PC-3 (cell line): ENCODE data around the gene NDUFAF8. TPM values are rescaled to one million over a fixed set of nuclear protein-coding genes. Genes with fewer than 3 reads are reported as not detected.

Experiments
- ATAC-seq: fragments of 200-7000 bp; cut with Tn5 transposase; 2 replicates; pipeline ENCODE4 v1.9.1; 2020; ENCODE audit warnings: mild to moderate bottlenecking, moderate library complexity
- BruUV-seq: library from RNA; stranded (reverse); fragments of 400-500 nt; replicated peaks from 2 replicates; lab custom pipeline; 2021; lab: Mats Ljungman, UMichigan
- CTCF ChIA-PET: fragments of 300-600 bp; sonication (Branson Sonifier 250); formaldehyde crosslinking; loops from one replicate; lab custom pipeline; 2022; ENCODE audit warnings: antibody characterized with exemption; lab: Charles Lee
- POLR2A ChIA-PET: fragments of 300-600 bp; sonication (Branson Sonifier 250); formaldehyde crosslinking; loops from one replicate; lab custom pipeline; 2022; ENCODE audit warnings: antibody characterized with exemption; ENCODE audit not compliant: unreplicated experiment; lab: Charles Lee
- DNase-seq: peaks from one replicate; pipeline ENCODE4 v3.0.0-alpha.2; 2015
- H2AFZ ChIP-seq: fragments of 300-600 bp; sonication (generic); 2 replicates; pipeline ENCODE4 v1.6.0; 2016; ENCODE audit warnings: antibody characterized with exemption, low read length
- H3F3A ChIP-seq: fragments of 300-600 bp; sonication (generic); one replicate; pipeline ENCODE4 v1.6.0; 2017; ENCODE audit warnings: antibody characterized with exemption, low read length, control low read depth, mild to moderate bottlenecking; ENCODE audit not compliant: unreplicated experiment
- H3K27ac ChIP-seq: fragments of 300-600 bp; sonication (generic); 2 replicates; pipeline ENCODE4 v1.5.1; 2016; ENCODE audit warnings: mild to moderate bottlenecking, low read length
- H3K27me3 ChIP-seq: fragments of 300-600 bp; sonication (generic); 2 replicates; pipeline ENCODE4 v1.6.1; 2016; ENCODE audit warnings: low read length, mixed read lengths
- H3K36me3 ChIP-seq: fragments of 300-600 bp; sonication (generic); 2 replicates; pipeline ENCODE4 v1.6.1; 2016; ENCODE audit warnings: low read depth, mixed run types, low read length, mixed read lengths
- H3K4me1 ChIP-seq: fragments of 300-600 bp; sonication (generic); 2 replicates; pipeline ENCODE4 v1.5.1; 2016; ENCODE audit warnings: low read length; ENCODE audit not compliant: insufficient read depth
- H3K4me2 ChIP-seq: fragments of 300-600 bp; sonication (generic); 2 replicates; pipeline ENCODE4 v1.6.0; 2016; ENCODE audit warnings: low read length
- H3K4me3 ChIP-seq: fragments of 300-600 bp; sonication (generic); 2 replicates; pipeline ENCODE4 v1.5.1; 2016; ENCODE audit warnings: mild to moderate bottlenecking, low read length, mixed read lengths
- H3K79me2 ChIP-seq: fragments of 300-600 bp; sonication (generic); 2 replicates; pipeline ENCODE4 v1.6.1; 2017; ENCODE audit warnings: low read length, mixed read lengths
- H3K9ac ChIP-seq: fragments of 300-600 bp; sonication (generic); 2 replicates; pipeline ENCODE4 v1.6.0; 2016; ENCODE audit warnings: mild to moderate bottlenecking, low read length
- H3K9me2 ChIP-seq: fragments of 300-600 bp; sonication (generic); replicated peaks from 2 replicates; pipeline ENCODE4 v1.6.1; 2016; ENCODE audit warnings: mixed run types, low read length, mixed read lengths
- H3K9me3 ChIP-seq: fragments of 300-600 bp; sonication (generic); 2 replicates; pipeline ENCODE4 v1.6.1; 2016; ENCODE audit warnings: low read length, mixed read lengths
- H4K20me1 ChIP-seq: fragments of 300-600 bp; sonication (generic); 2 replicates; pipeline ENCODE4 v1.6.1; 2016; ENCODE audit warnings: low read length, mixed read lengths
- CTCF ChIP-seq: fragments of 300-600 bp; sonication (generic); conservative IDR thresholded peaks from 2 replicates; pipeline ENCODE4 v1.5.1; 2017; ENCODE audit warnings: antibody characterized with exemption, low read depth, mild to moderate bottlenecking, low read length
- EZH2 ChIP-seq: fragments of 300-600 bp; sonication (generic); IDR thresholded peaks from one replicate; pipeline ENCODE4 v1.6.1; 2017; ENCODE audit warnings: antibody characterized with exemption, mild to moderate bottlenecking, low read length; ENCODE audit not compliant: unreplicated experiment
- EZH2phosphoT487 ChIP-seq: fragments of 300-600 bp; sonication (generic); IDR thresholded peaks from 2 replicates; pipeline ENCODE4 v1.6.1; 2018; ENCODE audit warnings: mild to moderate bottlenecking, antibody characterized with exemption, low read length, borderline replicate concordance
- intact Hi-C: fragments of 100-400 bp; cut with micrococcal nuclease; formaldehyde crosslinking; loops from 2 replicates; pipeline ENCODE4 v1.9.0; 2023
- total RNA-seq: library from RNA; depleted of rRNA; stranded (reverse); fragments of >200 nt; gene quantifications from 2 replicates; pipeline ENCODE4 v1.2.3, GENCODE V29; 2014

NDUFAF8 gene
- total RNA-seq, 1 experiment from 2014 or later = 125 TPM

GRCh38 chr17:81190591-81190990 is 48.5 kb upstream of the NDUFAF8 start:
- no peak overlapping the region for H3K4me2 ChIP-seq
- H3K4me3 ChIP-seq = no peak overlapping the region
- H3K4me1 ChIP-seq = no peaks in the 10 kb centered on the region
- DNase-seq (no peak), ATAC-seq (no peak)
- no TSS peak for BruUV-seq
- intact Hi-C loops = no loop called here
- no peaks in the 10 kb centered on the region for H3K79me2 ChIP-seq
- no peak overlapping the region for H3K27ac ChIP-seq
- TF ChIP-seq EZH2phosphoT487 (no peak), CTCF (no peak), EZH2 (no peak)
- H3F3A ChIP-seq = no peaks in the 10 kb centered on the region
- ChIA-PET POLR2A (no interaction called here), CTCF (interaction anchor here (0.5 kb wide), 1 partner anchor 584 kb away, joined by 3 read pairs; no protein-coding TSS in a partner anchor)
- H3K9ac ChIP-seq = no peak overlapping the region
- H2AFZ ChIP-seq = no peak overlapping the region
- no peaks in the 10 kb centered on the region for H3K9me3 ChIP-seq
- no peaks in the 10 kb centered on the region for H3K9me2 ChIP-seq
- H3K36me3 ChIP-seq = no peaks in the 10 kb centered on the region; the same call in 1 of the 2 replicates
- H4K20me1 ChIP-seq = no peaks in the 10 kb centered on the region
- no peaks in the 10 kb centered on the region for H3K27me3 ChIP-seq

GRCh38 chr17:81191116-81191515 is 48.0 kb upstream of the NDUFAF8 start:
- CTCF ChIA-PET = interaction anchor here (0.5 kb wide), 1 partner anchor 584 kb away, joined by 3 read pairs; no protein-coding TSS in a partner anchor
- no peaks in the 10 kb centered on the region for H3F3A ChIP-seq
- TF ChIP-seq EZH2phosphoT487 (no peak), CTCF (no peak), EZH2 (no peak)
- no peaks in the 10 kb centered on the region for H3K4me1 ChIP-seq
- no peaks in the 10 kb centered on the region; the same call in 1 of the 2 replicates for H3K36me3 ChIP-seq
- H3K9me2 ChIP-seq = no peaks in the 10 kb centered on the region
- no peaks in the 10 kb centered on the region for H3K27me3 ChIP-seq
- DNase-seq = no peak
- intact Hi-C loops = no loop called here
- no peak overlapping the region for H2AFZ ChIP-seq
- no peaks in the 10 kb centered on the region for H3K79me2 ChIP-seq
- no peak for ATAC-seq
- H4K20me1 ChIP-seq = no peaks in the 10 kb centered on the region
- H3K4me3 ChIP-seq = no peak overlapping the region
- no TSS peak for BruUV-seq
- H3K4me2 ChIP-seq = no peak overlapping the region
- H3K27ac ChIP-seq = no peak overlapping the region
- POLR2A ChIA-PET = interaction anchor here (0.7 kb wide), 1 partner anchor 29 kb away, joined by 4 read pairs; no protein-coding TSS in a partner anchor
- no peaks in the 10 kb centered on the region for H3K9me3 ChIP-seq
- H3K9ac ChIP-seq = no peak overlapping the region

- H3K79me2 ChIP-seq = no peaks in the 10 kb centered on the region
- no peaks in the 10 kb centered on the region for H3K4me1 ChIP-seq
- no peaks in the 10 kb centered on the region for H3K9me2 ChIP-seq
- no peaks in the 10 kb centered on the region for H3K27me3 ChIP-seq
- H3K9ac ChIP-seq = no peak overlapping the region
- H4K20me1 ChIP-seq = no peaks in the 10 kb centered on the region
- BruUV-seq = no TSS peak
- H3K4me3 ChIP-seq = no peak overlapping the region
- H3K4me2 ChIP-seq = no peak overlapping the region
- TF ChIP-seq EZH2 (no peak), EZH2phosphoT487 (no peak), CTCF (no peak)
- H3K27ac ChIP-seq = no peak overlapping the region
- ChIA-PET POLR2A (interaction anchor here (0.7 kb wide), 1 partner anchor 29 kb away, joined by 4 read pairs; no protein-coding TSS in a partner anchor), CTCF (no interaction called here)
- no peaks in the 10 kb centered on the region for H3K9me3 ChIP-seq
- H3K36me3 ChIP-seq = no peaks in the 10 kb centered on the region; the same call in 1 of the 2 replicates
- DNase-seq = no peak
- no peak for ATAC-seq
- H3F3A ChIP-seq = no peaks in the 10 kb centered on the region
- H2AFZ ChIP-seq = no peak overlapping the region
- intact Hi-C loops = no loop called here
These were observed 47.5 kb upstream of the NDUFAF8 start for GRCh38 chr17:81191646-81192045.
